Stimulated activated CD4-positive, alpha-beta T cell treated with anti-CD3 and anti-CD28 coated beads, Interleukin-15, amount 100 ng/mL, for 24 hours (primary cell): ENCODE data around the gene TRPV3.
"Not testable (repeated sequence)": the region's sequence is repeated elsewhere in the genome, so short reads cannot be mapped to it uniquely, and the experiment has no call there.

ENCODE experiments used
- DNase-seq: peaks from one replicate; pipeline ENCODE4 v3.0.0-alpha.2; 2020

TRPV3 gene

DNA sequence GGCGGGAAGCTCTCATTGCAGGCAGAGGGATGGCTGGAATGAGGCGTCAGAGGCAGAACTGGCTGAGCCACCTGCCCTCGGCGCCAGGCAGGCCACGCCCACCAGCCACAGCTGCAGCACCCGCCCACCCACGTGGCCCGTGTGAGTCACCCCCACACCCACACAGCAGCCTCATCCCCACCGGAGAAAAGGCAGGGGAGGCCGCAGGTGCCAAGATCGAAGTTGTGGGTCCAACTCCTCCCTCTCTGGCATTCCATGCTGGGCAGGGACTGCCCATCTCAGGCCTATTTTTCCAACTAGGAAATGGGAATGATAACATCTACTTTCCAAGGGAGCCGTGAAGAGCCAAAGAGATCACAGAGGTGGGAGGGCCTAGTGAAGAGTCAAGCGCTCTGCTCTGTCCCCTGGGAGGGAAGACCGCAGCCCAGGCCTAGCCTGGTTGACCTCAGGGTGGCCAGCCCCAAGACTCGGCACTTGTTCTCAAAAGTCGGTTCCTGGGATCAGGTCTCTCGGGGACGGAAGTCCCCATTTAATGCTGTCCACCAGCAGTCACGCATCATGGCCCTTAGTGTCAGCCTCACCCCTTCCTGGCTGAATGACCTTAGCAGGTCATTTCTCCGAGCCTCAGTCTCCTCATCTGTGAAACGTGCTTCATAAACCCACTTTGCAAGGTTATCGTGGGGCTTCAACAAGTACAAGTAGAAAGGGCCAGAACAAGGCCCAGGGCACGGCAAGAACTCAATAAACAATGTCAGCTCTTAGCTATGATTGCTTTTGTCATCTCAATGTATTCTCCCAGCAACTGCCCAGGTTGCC lies at the start of gene TRPV3:
Gene TRPV3 (minus strand): TSS at position 45 of the 816 bp plus-strand sequence. CDS start 2,962 bp downstream, outside the sequence.
- peak; percentile 74 for DNase-seq

DNA sequence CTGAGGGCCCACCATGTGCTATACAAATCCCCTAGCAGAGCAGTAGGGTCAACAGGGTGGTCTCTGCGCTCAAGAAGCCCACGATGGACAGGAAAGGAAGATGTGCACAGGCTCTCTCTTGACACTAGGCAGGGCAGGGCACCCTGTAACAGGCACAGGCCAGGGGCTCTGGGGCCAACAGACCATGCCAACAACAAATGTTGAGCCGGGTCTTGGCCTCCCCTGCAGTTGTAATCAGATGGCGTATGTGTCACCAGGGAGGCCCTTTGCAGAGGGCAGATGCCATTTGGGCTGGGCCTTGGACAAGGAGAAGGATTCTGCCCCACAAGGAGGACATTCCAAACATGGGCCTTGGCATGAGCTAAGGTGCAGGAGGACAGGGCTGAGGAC lies 46.3 kb upstream of the TRPV3 start:
- no peak for DNase-seq

DNA sequence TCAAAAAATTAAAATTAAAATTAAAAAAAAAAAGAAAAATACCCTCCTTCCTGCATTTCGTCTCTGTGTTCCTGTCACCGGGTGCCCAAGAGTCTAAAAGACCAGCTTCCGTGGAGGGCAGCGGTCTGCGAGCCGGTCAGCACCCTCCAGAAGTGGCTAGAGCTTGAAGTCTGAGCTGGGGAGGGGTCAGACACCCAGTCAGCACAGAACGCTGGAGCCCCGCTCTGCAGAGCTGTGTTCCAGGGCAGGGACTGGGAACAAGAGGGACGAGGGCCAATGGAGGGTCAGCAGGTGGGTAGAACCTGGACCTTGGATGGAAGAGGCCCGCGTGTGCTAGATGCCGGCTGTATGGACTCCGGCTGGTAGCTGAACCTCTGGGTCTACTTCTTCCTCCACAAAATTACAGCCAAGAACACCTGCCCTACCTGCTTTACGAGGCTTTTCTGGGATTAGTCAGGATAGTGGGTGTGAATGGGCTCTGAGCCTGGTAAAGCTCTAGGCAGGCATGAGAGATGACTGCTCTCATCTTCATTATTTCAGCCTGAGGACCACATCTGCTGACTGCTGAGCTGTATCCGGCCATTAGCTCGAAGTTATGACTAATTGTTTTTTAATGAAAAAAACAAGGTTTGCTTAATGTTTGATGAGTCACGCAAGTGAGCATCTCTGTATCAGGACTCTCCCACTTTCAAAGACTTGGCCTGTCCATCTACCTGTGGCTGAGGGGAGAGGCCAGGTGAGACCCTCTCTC lies 45.7 kb upstream of the TRPV3 start:
- DNase-seq: no peak

DNA sequence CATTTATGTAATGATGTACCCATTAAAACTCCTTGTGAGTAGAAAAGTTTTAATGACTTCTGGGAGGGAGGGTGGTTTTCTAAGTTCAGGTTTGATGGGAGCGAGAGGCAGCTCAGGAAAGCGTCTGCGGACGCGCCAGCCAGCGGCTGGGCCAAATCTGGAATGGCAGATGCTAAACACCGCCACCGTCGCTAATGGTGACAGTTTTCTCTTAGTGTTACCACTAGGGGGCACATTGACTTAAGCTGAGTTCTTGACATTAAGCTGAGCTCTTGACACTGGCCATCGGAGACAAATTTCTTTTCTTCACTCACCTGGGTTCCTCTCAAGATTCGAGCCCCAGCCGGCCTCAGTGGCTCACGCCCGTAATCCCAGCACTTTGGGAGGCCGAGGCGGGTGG lies 44.9 kb upstream of the TRPV3 start:
- DNase-seq: peak; percentile 45

DNA sequence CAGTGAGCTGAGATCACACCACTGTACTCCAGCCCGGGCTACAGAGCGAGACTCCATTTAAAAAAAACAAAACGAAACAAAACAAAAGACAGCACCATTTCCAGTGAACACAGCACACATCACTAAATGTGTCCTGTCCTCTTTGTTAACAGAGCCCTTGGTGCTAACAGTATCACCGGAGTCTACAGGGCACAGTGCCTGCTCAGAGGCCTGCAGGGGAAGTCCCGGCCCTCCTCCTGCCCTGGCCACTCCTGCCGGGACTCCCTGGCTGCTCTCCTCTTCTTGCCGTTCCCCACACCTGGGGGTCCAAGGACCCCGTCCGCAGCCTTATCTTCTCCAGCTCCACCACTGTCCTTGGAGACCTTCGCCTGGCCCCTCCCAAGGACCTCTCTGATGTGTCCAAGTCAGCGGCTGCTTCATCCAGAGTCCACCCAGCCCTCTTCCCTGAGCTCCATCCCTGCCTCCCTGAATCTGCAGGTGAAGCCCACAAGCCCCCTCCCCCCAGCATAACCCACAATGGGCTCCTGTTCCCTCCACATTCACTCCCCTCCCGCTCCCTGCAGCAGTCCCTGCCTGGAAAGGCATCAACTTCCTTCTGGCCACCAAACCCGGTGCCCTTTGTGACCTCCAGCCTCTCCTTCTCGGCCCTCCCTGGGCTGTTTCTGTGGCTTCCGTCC lies 43.1 kb upstream of the TRPV3 start:
- no peak for DNase-seq

DNA sequence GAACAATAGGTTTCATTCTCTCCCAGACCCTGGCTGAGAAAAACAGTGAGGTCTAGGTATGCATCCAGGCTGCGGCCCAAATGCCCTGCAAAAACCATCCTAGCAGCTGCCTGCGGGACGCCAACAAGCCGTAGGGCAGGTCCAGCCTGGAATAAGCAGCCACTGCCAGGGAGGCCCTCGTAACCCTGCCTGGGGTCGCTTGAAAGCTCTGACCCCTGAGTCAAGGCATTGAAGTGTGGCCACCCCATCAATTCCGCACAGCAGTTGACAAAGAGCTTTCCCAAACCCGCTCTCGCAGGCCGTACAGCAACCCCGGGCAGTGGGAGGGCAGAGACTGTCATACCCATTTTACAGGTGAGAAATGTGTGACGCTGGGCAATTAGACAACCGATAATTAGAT lies 40.5 kb upstream of the TRPV3 start:
- no peak for DNase-seq

DNA sequence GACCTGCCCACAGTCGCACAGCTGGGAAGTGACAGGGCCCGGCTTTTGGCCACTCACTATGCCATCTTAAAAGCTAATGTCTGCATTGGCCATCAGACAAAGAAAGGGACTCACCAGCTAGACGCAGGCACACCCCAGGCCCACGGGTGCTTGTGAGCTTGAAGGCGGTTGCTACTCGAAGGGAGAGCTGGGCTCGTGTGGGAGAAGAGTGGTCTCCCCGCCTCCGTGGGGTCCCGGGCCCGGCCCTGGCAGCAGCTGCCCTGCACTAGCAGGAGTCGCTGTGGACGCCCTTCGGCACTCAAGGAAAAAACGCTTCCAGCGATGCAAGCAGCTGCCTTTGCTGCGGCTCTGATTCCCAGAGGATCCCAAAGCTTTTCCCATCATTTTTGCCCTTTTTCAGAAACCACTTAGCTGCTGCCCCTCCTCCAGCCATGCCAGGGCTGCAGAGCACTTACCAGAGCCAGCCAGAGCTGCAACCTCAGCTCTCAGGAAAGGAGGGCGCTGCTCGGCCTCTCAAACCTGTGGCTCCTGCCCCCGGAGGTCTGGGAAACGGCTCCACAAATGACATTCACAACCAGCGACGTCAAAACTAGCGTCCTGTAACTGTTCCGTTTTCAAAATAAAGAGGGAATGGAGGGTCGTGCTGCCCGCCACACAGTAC lies 39.3 kb upstream of the TRPV3 start:
- no peak for DNase-seq

DNA sequence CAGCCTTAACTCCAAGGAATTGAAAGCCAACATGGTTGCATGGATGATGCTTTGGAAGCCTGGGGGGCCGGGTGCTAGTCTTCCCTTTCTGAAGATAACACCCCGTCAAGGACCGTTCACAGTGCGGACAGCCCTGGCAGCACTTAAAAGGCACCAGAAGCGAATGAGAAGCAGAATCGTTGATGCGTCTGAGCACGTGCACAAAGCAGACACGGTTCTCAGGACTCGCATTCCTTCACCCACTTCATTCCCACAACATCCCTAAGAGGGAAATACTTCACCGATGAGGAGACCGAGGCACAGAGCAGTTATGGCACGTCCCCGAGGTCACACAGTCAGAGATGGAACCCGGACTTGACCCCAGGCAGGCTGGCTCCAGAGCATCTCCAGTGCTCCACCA lies 37.4 kb upstream of the TRPV3 start:
- DNase-seq: no peak

DNA sequence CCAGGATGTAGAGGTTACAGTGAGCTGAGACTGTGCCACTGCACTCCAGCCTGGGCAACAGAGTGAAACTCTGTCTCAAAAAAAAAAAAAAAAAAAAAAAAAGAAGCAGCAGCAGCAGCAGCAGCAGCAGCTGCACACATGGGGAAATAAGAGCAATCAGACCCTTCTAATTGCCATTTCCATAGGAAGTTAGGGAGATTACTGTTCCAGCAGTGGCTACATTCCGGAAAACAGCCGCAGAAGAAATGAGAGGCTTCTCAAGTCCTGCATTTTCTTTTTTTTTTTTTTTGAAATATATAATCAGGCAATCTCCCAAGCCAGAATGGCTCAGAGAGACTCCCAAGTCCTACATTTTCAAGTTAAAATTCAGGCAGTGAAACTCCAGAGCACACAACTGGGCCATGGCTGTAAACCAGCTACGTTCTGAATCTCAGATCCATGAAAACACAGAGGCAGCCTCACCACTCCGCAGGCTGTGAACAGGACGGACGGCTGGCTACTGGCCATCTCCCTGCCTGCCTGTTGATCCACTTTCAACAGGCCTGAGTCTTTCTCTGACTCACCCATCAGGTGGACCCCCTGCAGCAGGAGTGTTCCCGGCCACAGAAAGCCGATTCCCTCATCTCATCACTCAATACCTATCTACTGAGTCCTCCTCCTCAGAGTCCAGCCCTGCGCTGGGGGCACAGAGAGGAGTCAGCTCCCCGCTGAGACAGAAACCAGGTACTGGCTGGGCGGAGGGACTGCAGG lies 36.6 kb upstream of the TRPV3 start:
- DNase-seq: no peak

DNA sequence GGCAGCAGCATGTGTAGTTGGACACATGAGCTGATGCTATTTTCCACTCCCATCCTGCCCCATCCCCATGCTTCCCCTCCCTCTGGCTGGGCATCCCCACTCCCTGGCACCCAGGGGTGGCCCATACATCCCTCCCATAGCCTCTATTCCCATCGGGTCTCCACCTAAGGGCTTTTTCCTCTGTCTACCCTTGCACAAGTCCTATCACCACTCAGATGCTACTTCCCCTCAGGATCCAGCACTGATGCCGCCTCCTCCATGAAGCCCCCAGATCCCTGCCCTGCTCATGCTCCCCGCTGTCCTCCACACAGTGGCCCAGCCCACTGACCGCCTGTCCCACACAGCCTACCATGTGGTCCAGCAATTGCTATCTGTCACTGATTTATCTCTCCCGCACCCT lies 35.8 kb upstream of the TRPV3 start:
- DNase-seq: no peak

DNA sequence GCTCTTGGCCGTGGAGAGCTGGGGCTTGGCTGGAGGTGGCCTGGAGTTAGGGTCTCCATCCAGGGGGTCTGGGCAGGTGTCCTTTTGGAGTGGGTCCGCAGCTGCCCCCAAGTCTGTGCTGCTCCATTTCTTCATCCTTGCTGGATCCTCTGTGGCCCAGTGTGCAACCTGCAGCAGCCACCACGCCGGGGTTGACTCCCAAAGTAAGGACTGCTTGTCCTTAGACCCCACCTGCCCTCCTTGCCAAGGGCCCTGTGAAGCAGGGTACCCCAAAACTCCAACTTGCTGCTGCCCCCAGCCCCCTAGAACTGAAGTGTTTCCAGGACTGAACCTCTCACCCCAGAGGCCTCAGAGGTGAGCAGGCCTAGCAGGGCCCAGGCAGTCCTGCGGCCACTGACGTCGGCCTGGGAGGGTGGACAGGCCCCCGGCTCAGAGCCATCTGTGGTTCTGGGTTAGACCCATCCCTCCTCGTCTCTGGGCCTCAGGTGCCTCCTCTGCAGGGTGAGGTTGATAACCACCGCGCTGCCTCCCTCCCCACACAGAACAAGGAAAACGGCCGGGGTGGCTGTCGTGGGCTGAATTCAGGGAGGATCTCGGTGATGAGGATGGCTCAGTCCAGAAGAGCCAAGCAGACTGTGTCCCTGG lies 34.7 kb upstream of the TRPV3 start:
- no peak for DNase-seq

DNA sequence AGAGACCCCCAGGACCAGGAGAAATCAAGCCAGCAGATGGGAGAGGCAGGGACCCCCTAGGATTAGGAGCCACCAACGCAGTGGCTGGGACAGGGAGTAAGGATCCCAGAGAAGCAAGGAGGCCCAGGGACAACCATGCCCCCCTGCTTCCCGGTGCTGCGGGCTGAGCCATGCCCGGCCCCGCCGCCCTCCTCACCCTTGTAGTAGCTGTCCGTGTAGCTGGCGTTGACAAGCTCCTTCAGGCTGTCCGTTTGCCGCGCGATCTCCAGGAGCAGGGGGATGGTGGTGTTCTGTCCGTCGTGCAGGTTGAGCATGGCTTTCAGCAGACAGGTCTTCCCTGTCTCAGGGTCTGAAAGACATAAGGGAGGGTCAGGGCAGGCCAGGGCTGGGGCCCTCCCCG lies 33.2 kb upstream of the TRPV3 start:
- no peak for DNase-seq

DNA sequence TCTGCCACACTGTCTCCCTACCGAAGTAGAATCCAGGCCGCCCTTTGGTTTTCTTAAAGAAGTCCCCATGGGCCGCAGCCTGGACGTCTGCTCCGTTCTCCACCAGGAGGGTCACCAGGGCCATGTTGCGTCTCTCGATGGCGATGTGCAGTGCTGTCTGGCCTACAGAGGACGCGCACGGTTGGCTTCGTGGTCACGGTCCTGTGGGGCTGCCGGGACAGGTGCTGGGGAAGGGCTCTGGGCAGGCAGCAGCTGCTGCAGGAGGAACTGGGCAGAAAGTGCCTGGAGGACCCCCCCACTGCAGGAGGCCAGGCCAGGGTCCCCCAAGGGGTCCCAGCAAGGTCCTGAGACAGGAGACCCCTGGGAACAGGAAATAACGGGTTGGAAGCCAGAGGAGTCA lies 32.6 kb upstream of the TRPV3 start:
- no peak for DNase-seq

DNA sequence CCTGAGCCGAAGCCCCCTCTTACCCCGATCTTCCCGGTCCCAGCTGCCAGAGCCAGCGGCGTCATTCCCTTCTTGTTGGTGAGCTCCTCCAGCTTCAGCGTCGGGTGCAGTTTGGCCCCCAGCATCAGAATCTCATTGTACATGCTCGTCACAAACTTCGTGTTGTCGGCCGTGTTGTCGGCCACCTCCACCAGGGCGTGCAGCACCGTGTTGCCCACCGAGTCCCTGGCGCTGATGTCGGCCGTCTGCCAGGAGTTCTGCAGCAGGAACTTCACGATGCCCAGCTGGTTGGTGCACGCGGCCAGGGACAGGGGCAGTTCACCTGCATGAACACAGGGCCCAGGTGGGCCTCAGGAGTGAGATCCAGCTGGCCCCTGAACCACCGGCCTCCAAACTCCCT lies 32.2 kb upstream of the TRPV3 start:
- no peak for DNase-seq

DNA sequence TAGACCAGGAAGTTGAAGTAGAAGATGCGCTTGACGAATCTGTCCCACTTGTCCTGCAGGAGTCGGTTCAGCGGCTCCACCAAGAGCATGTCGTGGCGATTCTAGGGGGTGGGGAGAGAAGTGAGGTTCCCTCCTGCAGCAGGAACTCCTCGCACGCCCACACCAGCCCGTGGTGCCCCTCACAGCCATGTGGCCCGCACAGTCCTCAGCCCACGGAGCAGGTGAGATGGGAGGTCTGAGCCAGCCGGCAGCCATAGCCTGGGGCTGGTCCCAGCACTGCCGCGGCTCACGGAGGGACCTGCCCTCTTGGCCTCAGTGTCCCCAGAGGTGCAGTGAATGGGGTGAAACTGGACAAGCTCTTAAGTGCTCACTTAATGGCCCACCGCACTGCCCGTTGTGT lies 28.2 kb upstream of the TRPV3 start:
- DNase-seq: no peak

DNA sequence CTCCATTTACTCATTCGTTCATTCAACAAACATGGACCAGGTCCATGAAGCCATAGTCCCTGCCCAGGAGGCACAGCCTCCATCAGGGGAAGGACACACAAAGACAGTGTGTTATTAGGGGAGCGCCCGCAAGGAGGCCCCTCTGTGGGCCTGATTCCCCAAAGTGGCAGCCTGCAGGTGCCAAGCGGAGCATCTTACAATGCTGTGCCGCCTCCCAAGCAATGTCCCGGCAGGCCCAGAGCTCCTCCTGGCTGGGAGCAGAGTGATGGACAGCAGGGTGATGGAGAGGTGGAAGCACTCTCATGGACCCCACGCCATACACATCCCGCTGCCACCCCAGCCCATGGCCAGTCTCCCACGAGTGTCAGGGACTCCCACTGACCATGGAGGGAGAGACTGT lies 25.8 kb upstream of the TRPV3 start:
- DNase-seq: no peak

DNA sequence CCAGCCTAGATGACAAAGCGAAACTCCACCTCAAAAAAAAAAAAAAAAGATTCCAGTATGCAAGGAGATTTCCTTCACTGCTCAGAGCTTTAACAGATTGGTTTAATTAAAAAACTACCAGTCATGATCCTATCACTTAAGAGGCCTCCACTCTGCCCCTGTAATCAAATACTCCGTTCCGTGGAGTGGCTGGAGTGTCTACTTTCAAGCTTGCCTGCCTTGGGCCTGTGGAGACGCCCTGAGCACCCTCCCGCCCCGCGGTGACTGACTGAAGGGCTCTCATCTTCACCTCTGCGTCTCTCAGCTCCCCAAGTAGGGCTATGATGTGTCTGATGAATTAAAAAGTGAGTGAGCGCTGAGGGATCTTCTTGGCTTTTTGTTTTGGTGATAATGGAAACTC lies 25.3 kb upstream of the TRPV3 start:
- no peak for DNase-seq

DNA sequence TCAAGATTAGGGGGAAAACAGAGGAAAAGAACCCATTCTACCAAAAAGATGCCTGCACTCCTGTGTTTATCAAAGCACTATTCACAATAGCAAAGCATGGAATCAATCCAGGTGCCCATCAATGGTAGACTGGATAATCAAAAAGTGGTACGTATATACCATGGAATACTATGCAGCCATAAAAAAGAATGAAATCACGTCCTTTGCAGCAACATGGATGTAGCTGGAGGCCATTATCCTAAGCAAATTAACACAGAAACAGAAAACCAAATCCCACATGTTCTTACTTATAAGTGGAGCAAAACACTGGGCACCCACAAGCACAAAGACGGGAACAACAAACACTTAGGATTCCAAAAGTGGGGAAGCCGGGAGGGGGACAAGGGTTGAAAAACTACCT lies 21.1 kb upstream of the TRPV3 start:
- not testable (repeated sequence) for DNase-seq

DNA sequence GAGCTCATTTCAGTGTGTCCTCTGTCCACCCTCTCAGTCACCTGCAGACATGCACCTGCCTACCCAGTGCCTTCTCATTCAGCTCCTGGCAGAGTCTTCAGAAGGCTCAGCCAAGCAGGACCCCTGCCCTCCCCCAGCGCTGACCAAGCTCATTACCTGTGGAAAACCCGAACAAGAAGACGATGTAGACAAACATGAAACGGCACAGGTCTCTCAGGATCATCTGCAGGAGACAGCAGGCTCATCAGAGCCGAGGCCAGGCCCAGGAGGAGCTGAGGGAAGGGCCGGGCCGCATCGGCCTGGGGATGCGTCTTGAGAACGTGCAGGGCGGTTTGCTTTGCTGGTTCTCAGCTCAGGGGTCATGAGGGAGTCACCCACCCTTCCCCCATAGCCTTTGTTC lies 19.4 kb upstream of the TRPV3 start:
- DNase-seq: no peak

DNA sequence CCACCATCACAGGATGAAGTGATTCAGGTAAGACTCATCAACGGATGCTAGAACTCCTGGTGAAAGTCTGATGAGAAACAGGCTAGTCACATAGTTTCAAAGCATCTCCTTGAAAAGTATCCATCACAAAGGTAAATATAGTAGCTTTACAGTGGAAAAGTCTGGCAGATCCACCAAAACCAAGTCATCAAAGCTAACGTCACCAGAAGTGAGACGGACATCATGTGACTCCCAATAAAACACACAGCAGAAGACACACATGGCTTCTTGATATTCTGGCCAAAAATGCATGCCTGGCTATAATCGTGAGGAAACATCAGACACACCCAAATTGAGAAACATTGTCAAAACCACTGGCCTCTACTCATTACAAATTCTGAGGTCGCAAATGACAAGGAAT lies 17.9 kb upstream of the TRPV3 start:
- no peak for DNase-seq

DNA sequence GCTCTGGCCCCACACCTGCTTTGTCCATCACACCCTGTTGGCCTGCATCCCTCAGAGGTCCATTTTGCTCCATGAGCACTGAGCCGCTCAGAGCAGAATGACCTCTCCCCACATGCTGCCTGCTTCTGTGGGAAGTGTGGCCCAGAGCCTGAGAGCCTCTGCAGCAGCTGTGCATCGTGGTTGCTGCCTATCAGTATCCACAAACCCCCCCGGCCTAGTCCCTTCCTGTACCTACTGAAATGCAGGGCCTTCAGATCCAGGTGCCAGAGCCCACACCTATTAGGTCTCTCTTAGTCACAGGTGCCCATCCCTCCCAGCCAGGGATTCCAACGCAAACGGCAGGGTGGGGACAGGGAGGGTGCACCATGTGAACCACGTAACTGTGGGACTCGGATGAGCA lies 16.6 kb upstream of the TRPV3 start:
- no peak for DNase-seq
